ENCODE data around the gene NKX2-2.
"Not testable (repeated sequence)": the region's sequence is repeated elsewhere in the genome, so short reads cannot be mapped to it uniquely, and the experiment has no call there.

Gene NKX2-2

GRCh38 chr20:21501184-21501583 lies 12.7 kb downstream of the NKX2-2 start:
- H3K36me3 ChIP-seq (ENCODE audit: control insufficient read depth in 5 of 5, insufficient read depth in 5 of 5, low read length in 5 of 5) = no peaks in the 10 kb centered on the region
- peaks cover 4 to 50% (median 46%) of the 10 kb centered on the region in 5 donors for H3K27me3 ChIP-seq (ENCODE audit: control insufficient read depth in 5 of 5, insufficient read depth in 4 of 5, low read length in 5 of 5)
- H3K4me1 ChIP-seq (ENCODE audit: control insufficient read depth in 5 of 5, insufficient read depth in 5 of 5, low read length in 5 of 5) = peaks cover 0 to 13% (median 13%) of the 10 kb centered on the region in 5 donors
- H3K9me3 ChIP-seq (ENCODE audit: control insufficient read depth in 5 of 5, low read length in 5 of 5) = no peaks in the 10 kb centered on the region
- no peak overlapping the region for H3K4me3 ChIP-seq (ENCODE audit: low read depth in 1 of 5, low read length in 5 of 5)
- no peak overlapping the region for H3K27ac ChIP-seq (ENCODE audit: low read depth, low read length)
- no peak overlapping the region for H3K9ac ChIP-seq (ENCODE audit: low read length in 5 of 5)

- no peak overlapping the region for H3K27ac ChIP-seq (ENCODE audit: low read depth, low read length)
- no peaks in the 10 kb centered on the region for H3K36me3 ChIP-seq (ENCODE audit: control insufficient read depth in 5 of 5, insufficient read depth in 5 of 5, low read length in 5 of 5)
- H3K4me1 ChIP-seq (ENCODE audit: control insufficient read depth in 5 of 5, insufficient read depth in 5 of 5, low read length in 5 of 5) = peaks cover 0 to 7% (median 7%) of the 10 kb centered on the region in 5 donors
- no peak overlapping the region for H3K4me3 ChIP-seq (ENCODE audit: low read depth in 1 of 5, low read length in 5 of 5)
- peaks cover 4 to 45% (median 40%) of the 10 kb centered on the region in 5 donors for H3K27me3 ChIP-seq (ENCODE audit: control insufficient read depth in 5 of 5, insufficient read depth in 4 of 5, low read length in 5 of 5)
- H3K9me3 ChIP-seq (ENCODE audit: control insufficient read depth in 5 of 5, low read length in 5 of 5) = no peaks in the 10 kb centered on the region
- no peak overlapping the region for H3K9ac ChIP-seq (ENCODE audit: low read length in 5 of 5)
These were observed 13.3 kb downstream of the NKX2-2 start for GRCh38 chr20:21500599-21500998.

DNA sequence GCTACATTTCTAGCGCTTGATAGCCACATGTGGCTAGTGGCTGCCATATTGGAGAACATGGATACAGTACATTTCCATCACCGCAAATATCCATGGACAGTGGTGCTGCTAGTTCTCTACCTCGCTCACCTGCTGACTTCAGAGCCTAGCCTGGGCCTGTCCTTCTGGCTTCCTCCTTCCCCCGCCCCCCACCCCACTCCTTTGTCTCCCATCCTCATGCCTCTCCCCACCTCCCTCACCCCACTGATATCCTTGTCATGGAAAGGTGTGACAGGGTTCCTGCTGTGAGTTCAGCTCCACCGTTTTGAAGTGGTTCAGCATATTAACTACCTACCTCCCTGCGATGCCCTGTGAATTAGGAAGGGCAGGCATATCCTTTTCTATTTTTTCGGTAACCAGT lies 14.2 kb downstream of the NKX2-2 start:
- Histone ChIP-seq H3K27me3 (ENCODE audit: control insufficient read depth in 5 of 5, insufficient read depth in 4 of 5, low read length in 5 of 5) (peaks cover 4 to 36% (median 32%) of the 10 kb centered on the region in 5 donors), H3K4me1 (ENCODE audit: control insufficient read depth in 5 of 5, insufficient read depth in 5 of 5, low read length in 5 of 5) (no peaks in the 10 kb centered on the region), H3K9me3 (ENCODE audit: control insufficient read depth in 5 of 5, low read length in 5 of 5) (no peaks in the 10 kb centered on the region), H3K36me3 (ENCODE audit: control insufficient read depth in 5 of 5, insufficient read depth in 5 of 5, low read length in 5 of 5) (no peaks in the 10 kb centered on the region), H3K9ac (ENCODE audit: low read length in 5 of 5) (no peak overlapping the region), H3K4me3 (ENCODE audit: low read depth in 1 of 5, low read length in 5 of 5) (no peak overlapping the region), H3K27ac (ENCODE audit: low read depth, low read length) (no peak overlapping the region)

DNA sequence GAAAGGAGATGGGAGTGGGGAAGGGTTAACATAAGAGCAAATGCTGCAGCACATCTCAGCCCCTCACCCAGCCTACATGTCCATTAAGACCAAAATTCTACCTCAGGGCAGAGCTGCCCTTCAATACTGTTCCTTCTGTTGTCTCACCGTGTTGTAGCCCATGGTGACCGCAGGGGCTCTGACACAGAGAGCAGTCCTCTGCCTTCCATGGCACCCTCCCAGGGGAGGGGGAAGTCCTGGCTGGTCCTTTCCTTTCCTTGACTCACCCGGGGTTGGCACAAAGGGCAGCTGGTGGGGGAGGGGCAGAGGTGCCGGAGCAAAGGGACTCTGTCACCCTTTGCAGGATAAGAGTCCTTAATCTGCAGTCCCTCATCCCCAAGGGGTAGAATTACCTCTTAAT lies 15.2 kb downstream of the NKX2-2 start:
- H3K27me3 ChIP-seq (ENCODE audit: control insufficient read depth in 5 of 5, insufficient read depth in 4 of 5, low read length in 5 of 5) = peaks cover 4 to 34% (median 26%) of the 10 kb centered on the region in 5 donors
- H3K9me3 ChIP-seq (ENCODE audit: control insufficient read depth in 5 of 5, low read length in 5 of 5) = no peaks in the 10 kb centered on the region
- H3K4me1 ChIP-seq (ENCODE audit: control insufficient read depth in 5 of 5, insufficient read depth in 5 of 5, low read length in 5 of 5) = no peaks in the 10 kb centered on the region
- no peak overlapping the region for H3K27ac ChIP-seq (ENCODE audit: low read depth, low read length)
- no peak overlapping the region for H3K4me3 ChIP-seq (ENCODE audit: low read depth in 1 of 5, low read length in 5 of 5)
- no peak overlapping the region for H3K9ac ChIP-seq (ENCODE audit: low read length in 5 of 5)
- no peaks in the 10 kb centered on the region for H3K36me3 ChIP-seq (ENCODE audit: control insufficient read depth in 5 of 5, insufficient read depth in 5 of 5, low read length in 5 of 5)

- Histone ChIP-seq H3K9me3 (ENCODE audit: control insufficient read depth in 5 of 5, low read length in 5 of 5) (no peaks in the 10 kb centered on the region), H3K36me3 (ENCODE audit: control insufficient read depth in 5 of 5, insufficient read depth in 5 of 5, low read length in 5 of 5) (no peaks in the 10 kb centered on the region), H3K4me3 (ENCODE audit: low read depth in 1 of 5, low read length in 5 of 5) (no peak overlapping the region), H3K27me3 (ENCODE audit: control insufficient read depth in 5 of 5, insufficient read depth in 4 of 5, low read length in 5 of 5) (peaks cover 4 to 32% (median 23%) of the 10 kb centered on the region in 5 donors), H3K9ac (ENCODE audit: low read length in 5 of 5) (no peak overlapping the region), H3K4me1 (ENCODE audit: control insufficient read depth in 5 of 5, insufficient read depth in 5 of 5, low read length in 5 of 5) (no peaks in the 10 kb centered on the region), H3K27ac (ENCODE audit: low read depth, low read length) (no peak overlapping the region)
These were observed 15.7 kb downstream of the NKX2-2 start for GRCh38 chr20:21498195-21498594.

GRCh38 chr20:21496452-21496851 lies 17.4 kb downstream of the NKX2-2 start:
- no peaks in the 10 kb centered on the region for H3K9me3 ChIP-seq (ENCODE audit: control insufficient read depth in 5 of 5, low read length in 5 of 5)
- no peak overlapping the region for H3K27ac ChIP-seq (ENCODE audit: low read depth, low read length)
- H3K4me3 ChIP-seq (ENCODE audit: low read depth in 1 of 5, low read length in 5 of 5) = no peak overlapping the region
- H3K36me3 ChIP-seq (ENCODE audit: control insufficient read depth in 5 of 5, insufficient read depth in 5 of 5, low read length in 5 of 5) = no peaks in the 10 kb centered on the region
- H3K9ac ChIP-seq (ENCODE audit: low read length in 5 of 5) = no peak overlapping the region
- peaks cover 10 to 32% (median 20%) of the 10 kb centered on the region in 5 donors for H3K27me3 ChIP-seq (ENCODE audit: control insufficient read depth in 5 of 5, insufficient read depth in 4 of 5, low read length in 5 of 5)
- no peaks in the 10 kb centered on the region for H3K4me1 ChIP-seq (ENCODE audit: control insufficient read depth in 5 of 5, insufficient read depth in 5 of 5, low read length in 5 of 5)

DNA sequence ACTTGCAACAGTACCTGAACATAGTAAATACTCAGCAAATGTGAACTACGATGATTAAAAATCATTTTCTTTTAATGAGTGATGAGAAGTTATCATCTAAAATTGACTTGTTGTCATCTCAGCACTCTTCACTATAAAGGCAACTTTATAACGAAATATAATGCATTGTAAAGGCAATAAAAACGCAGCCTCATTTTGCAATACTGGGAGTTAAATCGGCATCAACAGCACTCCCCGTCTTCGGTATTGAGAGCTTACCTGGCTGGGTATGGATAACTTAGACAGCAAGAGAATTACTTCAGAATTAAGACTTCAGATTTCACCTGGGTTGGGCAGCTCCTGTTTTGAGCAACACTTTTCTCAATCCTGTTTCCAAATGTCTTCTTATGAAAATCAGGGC lies 20.8 kb downstream of the NKX2-2 start:
- Histone ChIP-seq H3K27ac (ENCODE audit: low read depth, low read length) (no peak overlapping the region), H3K27me3 (ENCODE audit: control insufficient read depth in 5 of 5, insufficient read depth in 4 of 5, low read length in 5 of 5) (peaks cover 3 to 9% (median 7%) of the 10 kb centered on the region in 5 donors), H3K36me3 (ENCODE audit: control insufficient read depth in 5 of 5, insufficient read depth in 5 of 5, low read length in 5 of 5) (no peaks in the 10 kb centered on the region), H3K9me3 (ENCODE audit: control insufficient read depth in 5 of 5, low read length in 5 of 5) (no peaks in the 10 kb centered on the region), H3K9ac (ENCODE audit: low read length in 5 of 5) (no peak overlapping the region), H3K4me1 (ENCODE audit: control insufficient read depth in 5 of 5, insufficient read depth in 5 of 5, low read length in 5 of 5) (no peaks in the 10 kb centered on the region), H3K4me3 (ENCODE audit: low read depth in 1 of 5, low read length in 5 of 5) (no peak overlapping the region)

- Histone ChIP-seq H3K27me3 (ENCODE audit: control insufficient read depth in 5 of 5, insufficient read depth in 4 of 5, low read length in 5 of 5) (peaks cover 3 to 9% (median 7%) of the 10 kb centered on the region in 5 donors), H3K4me1 (ENCODE audit: control insufficient read depth in 5 of 5, insufficient read depth in 5 of 5, low read length in 5 of 5) (no peaks in the 10 kb centered on the region), H3K9ac (ENCODE audit: low read length in 5 of 5) (no peak overlapping the region), H3K36me3 (ENCODE audit: control insufficient read depth in 5 of 5, insufficient read depth in 5 of 5, low read length in 5 of 5) (no peaks in the 10 kb centered on the region), H3K27ac (ENCODE audit: low read depth, low read length) (no peak overlapping the region), H3K4me3 (ENCODE audit: low read depth in 1 of 5, low read length in 5 of 5) (no peak overlapping the region), H3K9me3 (ENCODE audit: control insufficient read depth in 5 of 5, low read length in 5 of 5) (peaks cover 0 to 4% (median 0%) of the 10 kb centered on the region in 5 donors)
These were observed 23.8 kb downstream of the NKX2-2 start for GRCh38 chr20:21490105-21490504.

DNA sequence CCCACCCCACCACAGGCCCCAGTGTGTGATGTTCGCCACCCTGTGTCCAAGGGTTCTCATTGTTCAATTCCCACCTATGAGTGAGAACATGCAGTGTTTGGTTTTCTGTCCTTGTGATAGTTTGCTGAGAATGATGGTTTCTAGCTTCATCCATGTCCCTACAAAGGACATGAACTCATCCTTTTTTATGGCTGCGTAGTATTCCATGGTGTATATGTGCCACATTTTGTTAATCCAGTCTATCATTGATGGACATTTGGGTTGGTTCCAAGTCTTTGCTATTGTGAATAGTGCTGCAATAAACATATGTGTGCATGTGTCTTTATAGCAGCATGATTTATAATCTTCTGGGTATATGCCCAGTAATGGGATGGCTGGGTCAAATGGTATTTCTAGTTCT lies 33.7 kb downstream of the NKX2-2 start:
- H3K4me1 ChIP-seq (ENCODE audit: control insufficient read depth in 5 of 5, insufficient read depth in 5 of 5, low read length in 5 of 5); H3K4me3 ChIP-seq (ENCODE audit: low read depth in 1 of 5, low read length in 5 of 5); H3K27me3 ChIP-seq (ENCODE audit: control insufficient read depth in 5 of 5, insufficient read depth in 4 of 5, low read length in 5 of 5); H3K9me3 ChIP-seq (ENCODE audit: control insufficient read depth in 5 of 5, low read length in 5 of 5); H3K36me3 ChIP-seq (ENCODE audit: control insufficient read depth in 5 of 5, insufficient read depth in 5 of 5, low read length in 5 of 5); H3K9ac ChIP-seq (ENCODE audit: low read length in 5 of 5); H3K27ac ChIP-seq (ENCODE audit: low read depth, low read length): not testable (repeated sequence)

DNA sequence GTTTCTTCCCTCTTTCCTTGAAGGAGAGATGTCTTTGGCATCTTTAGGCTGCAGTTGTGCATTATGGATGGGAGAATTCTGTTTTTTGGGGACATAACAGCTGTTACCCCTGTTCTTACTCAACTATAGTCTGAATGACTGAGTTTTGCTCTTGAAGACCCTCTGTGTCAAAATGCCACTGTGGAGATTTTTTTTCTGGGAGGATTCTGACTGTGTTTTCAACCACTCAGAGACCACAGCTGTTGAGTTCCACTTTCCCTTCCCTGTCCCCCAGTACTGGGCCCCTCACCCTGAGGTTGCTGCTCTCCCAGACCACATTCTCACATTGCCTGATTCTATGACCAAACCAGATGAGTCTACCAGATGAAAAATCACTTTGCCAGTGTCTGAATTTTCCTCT lies 48.1 kb downstream of the NKX2-2 start:
- Histone ChIP-seq H3K27me3 (ENCODE audit: control insufficient read depth in 5 of 5, insufficient read depth in 4 of 5, low read length in 5 of 5) (no peaks in the 10 kb centered on the region), H3K4me3 (ENCODE audit: low read depth in 1 of 5, low read length in 5 of 5) (no peak overlapping the region), H3K36me3 (ENCODE audit: control insufficient read depth in 5 of 5, insufficient read depth in 5 of 5, low read length in 5 of 5) (no peaks in the 10 kb centered on the region)

DNA sequence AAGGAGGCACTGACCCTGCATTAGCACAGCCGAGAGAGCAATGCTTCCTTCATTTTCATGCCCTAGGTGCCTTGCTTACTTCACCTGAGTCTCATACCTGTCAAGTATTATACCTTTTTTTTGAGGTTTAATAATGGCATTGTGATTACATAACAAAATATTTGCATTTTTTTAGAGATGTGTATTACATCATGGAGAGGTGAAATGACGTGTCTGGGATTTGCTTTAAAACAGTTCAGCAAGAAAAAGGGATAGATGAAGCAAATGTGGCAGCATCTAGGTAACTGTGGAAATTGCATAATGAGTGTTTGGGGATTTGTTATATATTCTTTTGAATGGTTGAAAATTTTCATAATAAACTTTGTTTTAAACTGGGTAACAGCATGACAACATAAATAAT lies 48.9 kb downstream of the NKX2-2 start:
- Histone ChIP-seq H3K27me3 (ENCODE audit: control insufficient read depth in 5 of 5, insufficient read depth in 4 of 5, low read length in 5 of 5) (peaks cover 0 to 3% (median 0%) of the 10 kb centered on the region in 5 donors), H3K4me3 (ENCODE audit: low read depth in 1 of 5, low read length in 5 of 5) (no peak overlapping the region), H3K9me3 (ENCODE audit: control insufficient read depth in 5 of 5, low read length in 5 of 5) (peaks cover 5 to 6% (median 5%) of the 10 kb centered on the region in 5 donors), H3K9ac (ENCODE audit: low read length in 5 of 5) (no peak overlapping the region), H3K27ac (ENCODE audit: low read depth, low read length) (no peak overlapping the region), H3K36me3 (ENCODE audit: control insufficient read depth in 5 of 5, insufficient read depth in 5 of 5, low read length in 5 of 5) (no peaks in the 10 kb centered on the region), H3K4me1 (ENCODE audit: control insufficient read depth in 5 of 5, insufficient read depth in 5 of 5, low read length in 5 of 5) (no peaks in the 10 kb centered on the region)

More for the DNA sequence above, 48.1 kb downstream of the NKX2-2 start:
- peaks cover 5 to 6% (median 5%) of the 10 kb centered on the region in 5 donors for H3K9me3 ChIP-seq (ENCODE audit: control insufficient read depth in 5 of 5, low read length in 5 of 5)
- H3K4me1 ChIP-seq (ENCODE audit: control insufficient read depth in 5 of 5, insufficient read depth in 5 of 5, low read length in 5 of 5) = no peaks in the 10 kb centered on the region
- H3K9ac ChIP-seq (ENCODE audit: low read length in 5 of 5) = no peak overlapping the region
- H3K27ac ChIP-seq (ENCODE audit: low read depth, low read length) = no peak overlapping the region
